Measurements from ENCODE around the gene CD53.

The CD53 gene

DNA sequence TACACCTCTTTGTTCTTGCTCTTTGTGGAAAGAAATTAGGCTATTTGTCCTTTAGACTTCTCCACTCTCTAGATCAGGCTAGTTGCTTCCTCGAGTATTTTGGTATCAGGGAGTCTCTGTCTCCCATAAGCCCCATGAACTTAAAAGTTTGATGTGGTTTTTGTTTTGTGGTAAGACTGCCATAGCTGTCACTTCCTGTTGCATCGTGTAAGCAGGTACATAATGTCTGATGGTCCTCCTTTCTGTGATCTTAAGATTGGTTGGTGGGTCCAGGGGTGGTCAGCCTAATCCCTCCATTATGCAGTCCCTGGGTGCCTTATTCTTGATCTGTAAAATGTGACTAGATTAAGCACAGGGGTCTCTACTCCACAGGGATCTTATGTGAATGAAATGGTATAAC, 23.1 kb downstream of the CD53 start:
- H3K36me3 ChIP-seq (replicated peaks; ENCODE audit: low read depth, low read length) = peaks cover 79% of the 10 kb centered on the region
- no peak overlapping the region for H3K4me2 ChIP-seq (ENCODE audit: low read length)
- H3K4me1 ChIP-seq (ENCODE audit: low read length) = peaks cover 9% of the 10 kb centered on the region; the same call in 1 of the 2 replicates
- peaks cover 57% of the 10 kb centered on the region for H4K20me1 ChIP-seq (ENCODE audit: insufficient read depth, low read length)
- H3K4me3 ChIP-seq (ENCODE audit: low read length) = no peak overlapping the region
- no peaks in the 10 kb centered on the region for H3K27me3 ChIP-seq (ENCODE audit: low read depth, low read length)
- no peaks in the 10 kb centered on the region for H3K9me3 ChIP-seq (ENCODE audit: insufficient read depth, low read length)
- TF ChIP-seq, protein P1, sequence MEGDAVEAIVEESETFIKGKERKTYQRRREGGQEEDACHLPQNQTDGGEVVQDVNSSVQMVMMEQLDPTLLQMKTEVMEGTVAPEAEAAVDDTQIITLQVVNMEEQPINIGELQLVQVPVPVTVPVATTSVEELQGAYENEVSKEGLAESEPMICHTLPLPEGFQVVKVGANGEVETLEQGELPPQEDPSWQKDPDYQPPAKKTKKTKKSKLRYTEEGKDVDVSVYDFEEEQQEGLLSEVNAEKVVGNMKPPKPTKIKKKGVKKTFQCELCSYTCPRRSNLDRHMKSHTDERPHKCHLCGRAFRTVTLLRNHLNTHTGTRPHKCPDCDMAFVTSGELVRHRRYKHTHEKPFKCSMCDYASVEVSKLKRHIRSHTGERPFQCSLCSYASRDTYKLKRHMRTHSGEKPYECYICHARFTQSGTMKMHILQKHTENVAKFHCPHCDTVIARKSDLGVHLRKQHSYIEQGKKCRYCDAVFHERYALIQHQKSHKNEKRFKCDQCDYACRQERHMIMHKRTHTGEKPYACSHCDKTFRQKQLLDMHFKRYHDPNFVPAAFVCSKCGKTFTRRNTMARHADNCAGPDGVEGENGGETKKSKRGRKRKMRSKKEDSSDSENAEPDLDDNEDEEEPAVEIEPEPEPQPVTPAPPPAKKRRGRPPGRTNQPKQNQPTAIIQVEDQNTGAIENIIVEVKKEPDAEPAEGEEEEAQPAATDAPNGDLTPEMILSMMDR (IDR thresholded peaks at IDR 0.05; ENCODE audit: low read depth, low read length) = no peak
- no peak for TF ChIP-seq EZH2phosphoT487 (IDR thresholded peaks at IDR 0.05; ENCODE audit: low read depth)
- H3K9ac ChIP-seq (ENCODE audit: low read length) = no peak overlapping the region
- peaks cover 38% of the 10 kb centered on the region for H3K79me2 ChIP-seq (ENCODE audit: low read length)
- no peak overlapping the region for H3K27ac ChIP-seq (ENCODE audit: low read length)
- no peak overlapping the region for H2AFZ ChIP-seq (ENCODE audit: low read depth, low read length)

GRCh38 chr1:110897681-110898080, 24.7 kb downstream of the CD53 start:
- peaks cover 41% of the 10 kb centered on the region; the same call in 1 of the 2 replicates for H4K20me1 ChIP-seq (ENCODE audit: insufficient read depth, low read length)
- H3K27ac ChIP-seq (ENCODE audit: low read length) = no peak overlapping the region
- TF ChIP-seq, protein P1 (IDR thresholded peaks at IDR 0.05; ENCODE audit: low read depth, low read length) = no peak
- no peak for TF ChIP-seq EZH2phosphoT487 (IDR thresholded peaks at IDR 0.05; ENCODE audit: low read depth)
- H3K9me3 ChIP-seq (ENCODE audit: insufficient read depth, low read length) = no peaks in the 10 kb centered on the region
- H3K79me2 ChIP-seq (ENCODE audit: low read length) = peaks cover 23% of the 10 kb centered on the region
- H3K27me3 ChIP-seq (ENCODE audit: low read depth, low read length) = no peaks in the 10 kb centered on the region
- no peak overlapping the region for H2AFZ ChIP-seq (ENCODE audit: low read depth, low read length)
- H3K9ac ChIP-seq (ENCODE audit: low read length) = no peak overlapping the region
- no peak overlapping the region for H3K4me2 ChIP-seq (ENCODE audit: low read length)
- H3K4me1 ChIP-seq (ENCODE audit: low read length) = peaks cover 9% of the 10 kb centered on the region; the same call in 1 of the 2 replicates
- peaks cover 70% of the 10 kb centered on the region for H3K36me3 ChIP-seq (replicated peaks; ENCODE audit: low read depth, low read length)
- no peak overlapping the region for H3K4me3 ChIP-seq (ENCODE audit: low read length)

- Histone ChIP-seq H3K36me3 (replicated peaks; ENCODE audit: low read depth, low read length) (peaks cover 62% of the 10 kb centered on the region), H2AFZ (ENCODE audit: low read depth, low read length) (no peak overlapping the region), H3K79me2 (ENCODE audit: low read length) (peaks cover 10% of the 10 kb centered on the region; the same call in 1 of the 2 replicates), H3K4me3 (ENCODE audit: low read length) (no peak overlapping the region), H3K27ac (ENCODE audit: low read length) (no peak overlapping the region), H3K27me3 (ENCODE audit: low read depth, low read length) (no peaks in the 10 kb centered on the region), H4K20me1 (ENCODE audit: insufficient read depth, low read length) (peaks cover 30% of the 10 kb centered on the region; the same call in 1 of the 2 replicates), H3K9ac (ENCODE audit: low read length) (no peak overlapping the region), H3K4me2 (ENCODE audit: low read length) (no peak overlapping the region), H3K4me1 (ENCODE audit: low read length) (peaks cover 9% of the 10 kb centered on the region; the same call in 1 of the 2 replicates), H3K9me3 (ENCODE audit: insufficient read depth, low read length) (no peaks in the 10 kb centered on the region)
- TF ChIP-seq EZH2phosphoT487 (IDR thresholded peaks at IDR 0.05; ENCODE audit: low read depth) = no peak
- TF ChIP-seq, protein P1 (IDR thresholded peaks at IDR 0.05; ENCODE audit: low read depth, low read length) = no peak
Observed at GRCh38 chr1:110898734-110899457, 25.9 kb downstream of the CD53 start.

DNA sequence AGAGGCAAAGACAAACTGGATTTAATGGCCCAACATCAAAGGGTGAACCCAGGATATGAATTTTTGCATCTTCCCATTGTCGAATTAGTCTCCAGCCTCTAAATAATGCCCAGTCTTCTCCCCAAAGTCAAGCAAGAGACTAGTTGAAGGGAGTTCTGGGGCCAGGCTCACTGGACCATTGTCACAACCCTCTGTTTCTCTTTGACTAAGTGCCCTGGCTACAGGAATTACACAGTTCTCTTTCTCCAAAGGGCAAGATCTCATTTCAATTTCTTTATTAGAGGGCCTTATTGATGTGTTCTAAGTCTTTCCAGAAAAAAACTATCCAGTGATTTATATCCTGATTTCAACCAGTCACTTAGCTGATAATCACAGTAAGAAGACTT, 26.5 kb downstream of the CD53 start:
- H3K27ac ChIP-seq (ENCODE audit: low read length) = no peak overlapping the region
- H3K4me2 ChIP-seq (ENCODE audit: low read length) = no peak overlapping the region
- no peaks in the 10 kb centered on the region for H3K9me3 ChIP-seq (ENCODE audit: insufficient read depth, low read length)
- no peak overlapping the region for H2AFZ ChIP-seq (ENCODE audit: low read depth, low read length)
- H3K27me3 ChIP-seq (ENCODE audit: low read depth, low read length) = no peaks in the 10 kb centered on the region
- H3K9ac ChIP-seq (ENCODE audit: low read length) = no peak overlapping the region
- H4K20me1 ChIP-seq (ENCODE audit: insufficient read depth, low read length) = peaks cover 25% of the 10 kb centered on the region; the same call in 1 of the 2 replicates
- peaks cover 9% of the 10 kb centered on the region; the same call in 1 of the 2 replicates for H3K4me1 ChIP-seq (ENCODE audit: low read length)
- TF ChIP-seq EZH2phosphoT487 (IDR thresholded peaks at IDR 0.05; ENCODE audit: low read depth) = no peak
- peaks cover 58% of the 10 kb centered on the region for H3K36me3 ChIP-seq (replicated peaks; ENCODE audit: low read depth, low read length)
- H3K79me2 ChIP-seq (ENCODE audit: low read length) = peaks cover 10% of the 10 kb centered on the region; the same call in 1 of the 2 replicates
- no peak overlapping the region for H3K4me3 ChIP-seq (ENCODE audit: low read length)
